Mesenchymal stem cell (in vitro differentiated cells and primary cell): ENCODE data around the gene COQ2.
A peak's percentile ranks its signal among the peaks of the same experiment; 100 is the strongest.

ENCODE experiments used
- DNase-seq: peaks from one replicate; pipeline ENCODE4 v3.0.0-alpha.2; 2013
- H2AFZ ChIP-seq: one replicate; pipeline ENCODE4 v1.6.1; 2013; ENCODE audit warnings: low read depth, mild to moderate bottlenecking, control low read depth, inconsistent platforms, low read length, moderate library complexity
- H2AK5ac ChIP-seq: 2 replicates; pipeline ENCODE4 v1.6.1; 2013; ENCODE audit warnings: low read length, moderate library complexity, mild to moderate bottlenecking, inconsistent platforms; ENCODE audit not compliant: severe bottlenecking
- H2BK120ac ChIP-seq: one replicate; pipeline ENCODE4 v1.6.1; 2013; ENCODE audit warnings: low read depth, mild to moderate bottlenecking, inconsistent platforms, low read length, moderate library complexity
- H2BK12ac ChIP-seq, 2 experiments: one replicate each; pipeline ENCODE4 v1.6.1; 2013; ENCODE audit warnings: inconsistent platforms in 2 of 2, low read length in 2 of 2, mild to moderate bottlenecking in 2 of 2, moderate library complexity in 2 of 2, control low read depth in 1 of 2
- H2BK15ac ChIP-seq: one replicate; pipeline ENCODE4 v1.6.1; 2013; ENCODE audit warnings: mild to moderate bottlenecking, low read depth, inconsistent platforms; ENCODE audit not compliant: poor library complexity, severe bottlenecking
- H2BK5ac ChIP-seq: 2 replicates; pipeline ENCODE4 v1.6.1; 2013; ENCODE audit warnings: low read depth, mild to moderate bottlenecking, low read length, control low read depth, inconsistent platforms; ENCODE audit not compliant: poor library complexity, severe bottlenecking
- H3K14ac ChIP-seq, 2 experiments: one replicate each; pipeline ENCODE4 v1.6.1; 2013; ENCODE audit warnings: inconsistent platforms in 2 of 2, low read length in 2 of 2, control low read depth in 1 of 2, mild to moderate bottlenecking in 1 of 2, moderate library complexity in 1 of 2
- H3K18ac ChIP-seq, 2 experiments: one replicate each; pipeline ENCODE4 v1.6.1; 2013; ENCODE audit warnings: inconsistent platforms in 2 of 2, low read length in 2 of 2, control low read depth in 1 of 2, low read depth in 1 of 2, mild to moderate bottlenecking in 1 of 2
- H3K23ac ChIP-seq, 2 experiments: one replicate each; pipeline ENCODE4 v1.6.1; 2013; ENCODE audit warnings: inconsistent platforms in 2 of 2, low read length in 2 of 2, mild to moderate bottlenecking in 2 of 2, moderate library complexity in 2 of 2, control low read depth in 1 of 2
- H3K27ac ChIP-seq: 2 replicates; pipeline ENCODE4 v1.5.1; 2013; ENCODE audit warnings: mild to moderate bottlenecking, moderate library complexity, low read length, control low read depth, inconsistent platforms; ENCODE audit not compliant: poor library complexity, severe bottlenecking
- H3K27me3 ChIP-seq, 2 experiments: 2 replicates each; pipeline versions ENCODE4 v1.6.1 to v1.7.0; 2013; ENCODE audit warnings: low read length in 2 of 2, mild to moderate bottlenecking in 2 of 2, moderate library complexity in 2 of 2, control low read depth in 1 of 2, inconsistent platforms in 1 of 2; ENCODE audit not compliant: control insufficient read depth in 1 of 2, insufficient read depth in 1 of 2
- H3K36me3 ChIP-seq, 2 experiments: 2 replicates each; pipeline versions ENCODE4 v1.6.1 to v1.7.0; 2013; ENCODE audit warnings: low read length in 2 of 2, control low read depth in 1 of 2, inconsistent platforms in 1 of 2, low read depth in 1 of 2, mild to moderate bottlenecking in 1 of 2; ENCODE audit not compliant: insufficient read depth in 2 of 2, control insufficient read depth in 1 of 2
- H3K4ac ChIP-seq, 2 experiments: one replicate each; pipeline ENCODE4 v1.6.1; 2013; ENCODE audit warnings: inconsistent platforms in 2 of 2, low read length in 2 of 2, mild to moderate bottlenecking in 2 of 2, moderate library complexity in 2 of 2, control low read depth in 1 of 2, low read depth in 1 of 2
- H3K4me1 ChIP-seq: 2 replicates; pipeline ENCODE4 v1.6.1; 2013; ENCODE audit warnings: low read depth, low read length, control low read depth; ENCODE audit not compliant: control insufficient read depth, insufficient read depth
- H3K4me2 ChIP-seq: 2 replicates; pipeline ENCODE4 v1.6.1; 2013; ENCODE audit warnings: low read length, mild to moderate bottlenecking, inconsistent platforms; ENCODE audit not compliant: poor library complexity, severe bottlenecking
- H3K4me3 ChIP-seq, 2 experiments: 2 replicates each; pipeline versions ENCODE4 v1.5.1 to v1.7.0; 2013; ENCODE audit warnings: low read length in 2 of 2, mild to moderate bottlenecking in 2 of 2, control low read depth in 1 of 2, low read depth in 1 of 2; ENCODE audit not compliant: insufficient read depth in 1 of 2
- H3K79me1 ChIP-seq: replicated peaks from 2 replicates; pipeline ENCODE4 v1.6.1; 2013; ENCODE audit warnings: mild to moderate bottlenecking, control low read depth, low read length, inconsistent platforms; ENCODE audit not compliant: poor library complexity, severe bottlenecking
- H3K9ac ChIP-seq: 2 replicates; pipeline ENCODE4 v1.7.0; 2013; ENCODE audit warnings: mild to moderate bottlenecking, low read length, moderate library complexity
- H3K9me3 ChIP-seq: 2 replicates; pipeline ENCODE4 v1.7.0; 2013; ENCODE audit warnings: mild to moderate bottlenecking, low read length; ENCODE audit not compliant: control insufficient read depth
- H4K8ac ChIP-seq: one replicate; pipeline ENCODE4 v1.6.1; 2013; ENCODE audit warnings: inconsistent platforms, mild to moderate bottlenecking, low read length, moderate library complexity
- H4K91ac ChIP-seq: one replicate; pipeline ENCODE4 v1.6.1; 2013; ENCODE audit warnings: mild to moderate bottlenecking, low read length, inconsistent platforms
- WGBS: methylation state at CpG from one replicate; pipeline ENCODE4 v1.1.7; 2013; ENCODE audit warnings: mixed read lengths; 5-methylcytosine and 5-hydroxymethylcytosine counted together

COQ2 gene

DNA sequence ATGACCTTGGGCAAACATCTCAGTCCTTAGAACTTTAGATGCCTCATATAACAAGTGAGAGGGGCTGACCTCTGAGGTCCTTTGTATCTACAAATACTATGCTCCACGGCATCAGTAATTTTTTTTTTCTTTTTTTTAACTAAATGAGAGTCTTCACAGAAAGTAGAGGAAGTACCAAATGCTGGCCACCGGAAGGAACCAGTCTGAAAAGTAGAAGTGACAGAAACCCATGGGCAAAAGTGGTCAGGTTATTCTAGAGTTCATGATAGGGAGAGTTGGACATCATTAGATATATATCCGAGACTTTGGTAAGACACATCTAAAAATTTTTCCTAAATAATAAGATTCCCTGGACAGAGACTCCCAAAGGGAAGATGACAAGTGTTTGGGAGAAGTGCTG is 53.7 kb downstream of the COQ2 start:
- no peak overlapping the region for H4K8ac ChIP-seq
- H3K4me1 ChIP-seq = no peaks in the 10 kb centered on the region
- no peak overlapping the region for H3K4me3 ChIP-seq
- no peaks in the 10 kb centered on the region for H3K27me3 ChIP-seq
- H2BK5ac ChIP-seq = no peak overlapping the region
- H2BK12ac ChIP-seq = no peak overlapping the region
- H3K23ac ChIP-seq = no peak overlapping the region
- H4K91ac ChIP-seq = no peak overlapping the region
- 100% methylated on average over 1 of the region's 3 CpGs for whole genome bisulfite sequencing
- no peak overlapping the region for H3K9ac ChIP-seq
- no peak overlapping the region for H3K27ac ChIP-seq
- H2AFZ ChIP-seq = no peak overlapping the region
- no peak overlapping the region for H3K14ac ChIP-seq
- no peak overlapping the region for H3K4ac ChIP-seq
- no peak overlapping the region for H2BK15ac ChIP-seq
- H3K4me2 ChIP-seq = no peak overlapping the region
- no peak for DNase-seq
- no peak overlapping the region for H2BK120ac ChIP-seq
- H2AK5ac ChIP-seq = no peak overlapping the region
- H3K18ac ChIP-seq = no peak overlapping the region
- H3K36me3 ChIP-seq = no peaks in the 10 kb centered on the region
- no peaks in the 10 kb centered on the region for H3K79me1 ChIP-seq
- no peaks in the 10 kb centered on the region for H3K9me3 ChIP-seq

DNA sequence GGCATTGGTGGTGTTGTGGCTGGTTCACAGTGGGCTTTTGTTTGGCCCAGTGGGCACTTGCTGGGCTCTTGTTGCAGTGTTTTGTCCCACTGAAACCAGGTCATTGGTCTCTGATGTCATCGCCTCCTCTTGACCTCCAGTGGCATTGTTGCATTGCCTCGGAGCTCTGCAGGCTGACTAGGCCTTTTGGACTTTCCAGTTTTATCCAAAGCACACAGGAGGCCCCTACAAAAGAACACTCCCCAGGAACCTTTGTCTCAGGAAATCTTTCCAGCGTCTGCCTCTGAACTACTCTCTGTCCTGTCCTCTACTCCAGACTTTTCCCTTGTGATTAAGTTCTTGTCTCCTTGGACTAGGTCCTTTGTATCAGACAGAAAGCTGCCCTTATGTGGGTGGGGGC is 54.8 kb downstream of the COQ2 start:
- Histone ChIP-seq H3K36me3 (no peaks in the 10 kb centered on the region), H4K91ac (peak overlapping the region; percentile 39), H2BK5ac (no peak overlapping the region), H3K9ac (no peak overlapping the region), H3K4me2 (no peak overlapping the region), H2BK15ac (no peak overlapping the region), H2BK12ac (no peak overlapping the region), H3K18ac (no peak overlapping the region), H3K23ac (no peak overlapping the region), H3K9me3 (no peaks in the 10 kb centered on the region), H2AK5ac (no peak overlapping the region), H2AFZ (no peak overlapping the region), H4K8ac (no peak overlapping the region), H3K27ac (no peak overlapping the region), H3K4ac (no peak overlapping the region), H3K4me1 (no peaks in the 10 kb centered on the region), H3K4me3 (no peak overlapping the region), H2BK120ac (no peak overlapping the region), H3K27me3 (no peaks in the 10 kb centered on the region), H3K14ac (no peak overlapping the region), H3K79me1 (no peaks in the 10 kb centered on the region)
- no peak for DNase-seq
- WGBS = 93% methylated on average over 3 of the region's 3 CpGs

- Histone ChIP-seq H2AFZ (no peak overlapping the region), H3K36me3 (no peaks in the 10 kb centered on the region), H3K14ac (no peak overlapping the region), H2BK12ac (no peak overlapping the region), H2BK15ac (no peak overlapping the region), H3K4me2 (no peak overlapping the region), H4K91ac (no peak overlapping the region), H3K27me3 (no peaks in the 10 kb centered on the region), H2AK5ac (no peak overlapping the region), H2BK120ac (no peak overlapping the region), H3K23ac (no peak overlapping the region), H3K27ac (no peak overlapping the region), H3K4ac (no peak overlapping the region), H3K9me3 (no peaks in the 10 kb centered on the region), H3K4me1 (no peaks in the 10 kb centered on the region), H2BK5ac (no peak overlapping the region), H3K4me3 (no peak overlapping the region), H3K18ac (no peak overlapping the region), H3K9ac (no peak overlapping the region), H4K8ac (no peak overlapping the region), H3K79me1 (no peaks in the 10 kb centered on the region)
- WGBS = no CpG with 5 or more reads among the region's 1 CpG
- DNase-seq = no peak
Observed at GRCh38 chr4:83228231-83228630, 56.4 kb downstream of the COQ2 start.

- Histone ChIP-seq H3K23ac (no peak overlapping the region), H3K79me1 (no peaks in the 10 kb centered on the region), H3K9me3 (no peaks in the 10 kb centered on the region), H3K4me3 (no peak overlapping the region), H3K4me1 (no peaks in the 10 kb centered on the region), H3K27ac (no peak overlapping the region), H4K8ac (no peak overlapping the region), H3K9ac (no peak overlapping the region), H2AFZ (no peak overlapping the region), H3K36me3 (no peaks in the 10 kb centered on the region), H2BK15ac (no peak overlapping the region), H3K18ac (no peak overlapping the region), H3K14ac (no peak overlapping the region), H3K27me3 (no peaks in the 10 kb centered on the region), H3K4ac (no peak overlapping the region), H2BK5ac (no peak overlapping the region), H3K4me2 (no peak overlapping the region), H4K91ac (no peak overlapping the region), H2AK5ac (no peak overlapping the region), H2BK120ac (no peak overlapping the region), H2BK12ac (no peak overlapping the region)
- DNase-seq = no peak
- 100% methylated on average over 4 of the region's 6 CpGs for WGBS
Observed at GRCh38 chr4:83224502-83225197, 59.9 kb downstream of the COQ2 start.
